GM21619 (cell line): ENCODE data around the gene MLF1.
"Not testable (repeated sequence)": the region's sequence is repeated elsewhere in the genome, so short reads cannot be mapped to it uniquely, and the experiment has no call there.

Experiments used
- ATAC-seq: cut with Tn5 transposase; IDR thresholded peaks from one replicate; pipeline ENCODE4 v1.9.1; 2021; ENCODE audit not compliant: unreplicated experiment

Gene MLF1, protein sequence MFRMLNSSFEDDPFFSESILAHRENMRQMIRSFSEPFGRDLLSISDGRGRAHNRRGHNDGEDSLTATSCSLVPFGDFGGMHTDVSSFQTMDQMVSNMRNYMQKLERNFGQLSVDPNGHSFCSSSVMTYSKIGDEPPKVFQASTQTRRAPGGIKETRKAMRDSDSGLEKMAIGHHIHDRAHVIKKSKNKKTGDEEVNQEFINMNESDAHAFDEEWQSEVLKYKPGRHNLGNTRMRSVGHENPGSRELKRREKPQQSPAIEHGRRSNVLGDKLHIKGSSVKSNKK

DNA sequence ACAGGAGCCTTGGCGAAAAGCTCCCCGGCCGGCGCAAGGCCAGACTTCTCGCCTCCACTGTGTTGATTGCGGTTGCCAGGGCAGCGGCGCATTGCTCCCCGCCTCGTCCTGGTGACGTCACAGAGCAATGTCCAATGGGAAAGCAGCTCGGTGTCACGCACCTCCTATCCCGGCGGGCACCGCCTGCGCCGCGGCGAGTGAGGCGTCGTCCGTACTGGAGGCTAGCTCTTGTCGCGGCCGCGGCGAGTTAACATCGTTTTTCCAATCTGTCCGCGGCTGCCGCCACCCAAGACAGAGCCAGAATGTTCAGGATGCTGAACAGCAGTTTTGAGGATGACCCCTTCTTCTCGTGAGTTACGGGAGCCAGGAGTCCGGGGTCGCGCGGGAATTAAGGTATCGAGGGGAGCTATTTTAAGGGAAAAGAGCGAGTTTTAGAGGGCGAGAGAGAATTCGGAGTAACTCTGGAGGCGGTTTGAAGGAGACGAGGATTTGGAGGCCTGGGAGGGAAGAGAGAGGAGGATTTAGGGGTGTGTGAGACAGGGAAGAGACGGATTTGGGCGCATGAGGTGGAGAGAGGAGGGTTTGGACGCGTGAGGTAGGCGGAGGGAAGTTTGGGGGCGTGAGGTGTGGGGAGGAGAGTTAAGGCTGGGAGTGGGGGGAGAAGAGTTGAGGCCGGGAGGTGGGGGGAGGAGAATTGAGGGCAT lies at the start of gene MLF1:
Gene MLF1, plus strand, starts transcription at position 196 of the 704 bp plus-strand sequence. Its CDS starts 107 bp downstream, at position 303.
- peak; percentile 100 for ATAC-seq

DNA sequence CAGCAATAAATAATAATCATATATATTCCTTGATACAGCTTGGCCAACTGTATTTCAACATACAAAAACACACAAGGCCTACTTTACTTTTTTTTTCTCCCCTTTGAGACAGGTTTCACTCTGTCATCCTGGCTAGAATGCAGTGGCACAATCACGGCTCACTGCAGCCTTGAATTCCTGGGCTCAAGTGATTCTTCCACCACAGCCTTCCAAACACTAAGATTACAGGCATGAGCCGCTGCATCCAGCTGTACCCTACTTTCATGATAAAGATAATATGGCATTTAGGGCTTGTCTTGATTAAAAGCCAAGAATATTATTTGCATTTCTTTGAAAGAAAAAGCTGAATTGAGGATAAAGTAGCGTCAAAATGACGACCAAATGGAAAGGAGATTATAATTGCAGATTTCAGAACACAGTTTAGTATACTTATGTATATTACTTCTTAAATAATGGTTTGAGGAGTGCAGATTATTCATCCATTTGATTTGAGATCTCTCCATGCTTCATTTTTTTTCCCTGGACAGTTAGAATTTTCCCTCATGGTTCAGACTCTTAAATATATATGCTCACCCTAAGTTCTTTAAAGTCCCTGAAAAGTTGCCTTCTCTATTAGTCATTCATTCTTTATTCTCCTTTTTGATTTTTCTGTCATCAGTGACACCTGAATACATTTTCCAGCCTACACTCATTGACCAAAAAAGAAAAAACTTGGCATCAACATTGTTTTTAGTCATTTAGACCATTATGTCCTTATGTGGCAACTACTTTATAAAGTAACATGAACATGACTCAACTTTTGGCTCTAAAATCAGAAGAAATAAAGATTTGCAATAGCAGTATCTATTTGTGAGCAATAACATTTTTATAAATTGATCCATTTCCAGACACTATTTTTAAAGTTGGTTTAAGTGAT lies 48.5 kb upstream of the MLF1 start:
- ATAC-seq = no peak

DNA sequence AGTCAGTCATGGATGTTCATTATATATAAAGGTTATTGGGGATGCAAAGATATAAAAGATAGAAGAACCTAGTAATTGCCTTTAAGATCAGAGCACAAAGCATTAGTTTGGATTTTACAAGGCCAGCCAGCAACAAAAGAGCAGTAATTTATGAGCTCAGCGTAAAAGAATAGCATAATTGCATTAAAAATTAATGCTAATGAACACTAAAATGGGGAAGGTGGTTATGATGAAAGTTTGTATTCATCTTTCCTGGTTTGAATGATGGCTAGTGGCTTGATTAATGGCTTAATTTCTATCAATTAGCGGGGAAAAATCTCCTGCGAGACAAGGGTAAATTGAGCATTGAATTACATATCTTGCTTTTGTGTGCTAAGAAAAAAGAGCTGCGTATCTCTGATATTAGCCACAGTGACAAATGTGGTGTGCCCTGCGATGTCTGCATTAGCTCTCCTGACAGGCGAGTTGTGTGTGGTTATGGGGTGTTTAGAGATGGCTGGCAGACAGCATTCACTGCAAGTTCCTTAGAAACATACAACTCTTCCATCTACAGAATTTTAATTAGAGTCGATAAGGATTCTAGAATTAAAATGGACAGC lies 42.8 kb upstream of the MLF1 start:
- no peak for ATAC-seq

DNA sequence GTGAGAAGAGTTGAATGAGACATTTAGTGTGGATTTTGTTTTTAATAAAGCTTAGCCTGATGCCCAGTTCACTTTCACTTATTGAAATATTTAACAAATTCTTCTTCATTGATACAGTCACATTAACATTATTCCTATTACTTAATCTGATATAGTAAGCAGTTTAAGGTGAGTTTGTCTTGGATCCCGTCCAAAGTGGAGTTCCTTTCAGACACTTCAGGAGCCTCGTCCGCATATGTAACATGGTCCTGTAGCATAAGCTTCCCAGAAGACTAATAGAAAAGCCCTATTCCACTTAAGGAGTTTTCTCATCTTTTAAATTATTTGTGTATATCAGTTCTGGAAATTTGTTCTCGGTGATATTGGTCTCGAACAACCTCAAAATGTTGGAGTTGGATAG lies 39.7 kb upstream of the MLF1 start:
- no peak for ATAC-seq

DNA sequence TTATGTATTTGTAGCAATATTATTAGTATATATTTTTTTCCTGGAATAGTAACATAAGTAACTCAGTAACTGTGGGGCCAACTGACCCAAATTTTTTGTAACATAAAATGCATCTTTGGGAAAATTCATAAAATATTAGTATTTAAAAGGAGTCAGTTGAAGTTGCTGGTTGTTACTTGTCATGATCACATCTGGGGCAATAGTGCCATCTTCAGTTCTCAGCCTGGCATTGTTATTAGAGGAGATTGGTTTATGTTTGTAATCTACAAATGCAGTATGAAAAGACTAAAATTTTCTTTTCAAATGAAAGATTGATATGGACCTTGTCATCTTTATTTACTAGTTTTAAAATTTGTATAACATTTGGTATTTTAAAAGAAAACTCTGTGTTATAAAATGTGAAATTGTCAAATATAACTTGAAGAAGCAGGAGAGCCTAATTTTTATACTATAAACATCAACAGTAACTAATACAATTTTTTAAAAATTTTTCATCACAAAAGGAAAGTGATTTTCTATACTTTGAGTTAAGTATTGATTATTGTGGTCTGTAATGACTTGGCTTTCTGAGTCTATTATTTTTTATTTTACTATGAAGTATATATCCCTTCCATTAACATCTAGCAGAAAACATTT lies 38.8 kb upstream of the MLF1 start:
- ATAC-seq = peak; percentile 60

DNA sequence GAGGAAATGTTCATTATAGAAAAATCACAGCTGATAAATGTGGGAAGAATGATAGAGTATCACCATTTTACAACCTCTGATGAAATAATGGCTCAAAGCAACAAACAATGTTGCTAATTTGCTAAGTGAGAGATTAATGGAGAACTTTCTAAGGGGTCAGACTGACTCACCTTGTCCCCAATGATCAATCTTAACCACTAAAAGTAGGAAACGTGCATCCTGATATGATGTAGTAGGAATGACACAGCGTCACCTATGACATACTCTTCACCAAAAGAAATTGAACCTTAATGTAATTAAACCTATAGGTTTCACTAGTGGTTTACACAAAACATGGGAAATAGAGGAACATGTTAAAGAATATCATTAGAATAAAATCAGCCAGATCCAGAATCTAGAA lies 35.1 kb upstream of the MLF1 start:
- ATAC-seq = no peak

DNA sequence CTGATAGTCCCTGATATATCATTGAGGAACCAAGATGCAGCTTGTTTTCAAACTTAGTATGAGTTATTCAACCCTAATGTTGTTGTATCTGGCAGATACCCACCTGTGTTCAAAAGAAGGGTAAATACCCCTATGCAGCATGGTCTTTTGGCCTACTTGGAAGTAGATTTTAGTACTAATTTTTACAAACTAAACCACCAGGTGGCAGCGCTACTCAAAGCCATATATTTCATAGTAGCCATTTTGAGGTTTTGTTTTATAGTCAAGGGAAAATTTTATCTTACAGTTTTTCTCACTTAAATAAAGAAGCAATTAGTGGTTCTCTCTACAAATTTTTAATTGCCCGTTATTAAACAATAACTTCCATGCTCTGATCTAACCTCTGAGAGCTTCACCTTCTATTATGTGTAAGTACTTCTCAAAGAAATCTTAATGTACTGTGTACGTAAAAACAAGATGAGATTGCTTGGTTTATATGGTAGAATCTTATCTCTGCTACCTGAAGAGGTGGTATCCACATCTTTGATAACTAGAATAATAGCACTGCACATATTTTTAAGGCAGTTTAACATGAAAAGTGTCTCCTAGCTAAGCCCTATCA lies 31.5 kb upstream of the MLF1 start:
- peak; percentile 67 for ATAC-seq

DNA sequence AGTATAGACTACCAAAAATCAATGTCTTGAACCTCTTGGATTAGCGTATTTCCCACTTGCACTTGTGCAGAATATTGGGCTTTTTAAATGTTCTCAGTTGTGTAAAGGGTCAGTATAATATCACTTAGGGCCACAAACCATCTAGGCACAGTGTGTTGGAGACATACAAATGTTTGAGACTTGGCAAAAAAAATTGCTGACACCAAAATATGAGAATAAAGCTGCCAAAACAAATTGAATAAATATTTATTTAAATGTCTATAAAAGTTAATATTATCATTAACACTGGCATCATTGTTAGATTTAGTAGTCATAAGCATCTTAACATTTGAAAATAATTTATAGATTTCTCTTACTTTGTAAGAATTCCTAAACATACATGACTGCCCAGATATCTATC lies 30.9 kb upstream of the MLF1 start:
- ATAC-seq = no peak

DNA sequence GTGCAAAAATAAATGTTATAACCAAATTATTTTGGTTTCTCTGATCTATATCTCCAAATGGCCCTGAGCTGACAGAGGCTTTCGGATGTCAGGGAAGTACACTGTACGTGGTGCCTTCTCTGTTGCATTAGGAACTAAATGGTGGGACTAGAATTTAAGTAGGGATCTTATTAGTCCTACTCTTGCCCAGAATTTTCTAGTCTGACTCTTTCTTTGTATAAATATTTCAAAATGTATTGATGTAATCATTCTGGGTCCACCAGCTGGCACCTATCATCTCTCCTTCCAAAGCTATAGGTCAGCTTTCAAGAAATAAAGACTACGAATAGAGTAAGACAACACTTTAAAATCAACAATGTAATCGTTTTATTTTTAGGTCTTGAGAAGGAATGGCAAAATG lies 22.3 kb upstream of the MLF1 start:
- no peak for ATAC-seq

DNA sequence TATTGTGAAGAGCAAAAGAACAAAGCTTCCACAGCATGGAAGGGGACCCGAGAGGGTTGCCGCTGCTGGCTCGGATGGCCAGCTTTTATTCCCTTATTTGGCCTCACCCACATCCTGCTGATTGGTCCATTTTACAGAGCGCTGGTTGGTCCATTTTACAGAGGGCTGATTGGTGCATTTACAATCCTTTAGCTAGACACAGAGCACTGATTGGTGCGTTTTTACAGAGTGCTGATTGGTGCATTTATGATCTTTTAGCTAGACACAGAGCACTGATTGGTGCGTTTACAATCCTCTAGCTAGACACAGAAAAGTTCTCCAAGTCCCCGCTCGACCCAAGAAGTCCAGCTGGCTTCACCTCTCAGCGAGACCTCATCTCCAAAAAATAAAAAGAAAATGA lies 21.1 kb upstream of the MLF1 start:
- not testable (repeated sequence) for ATAC-seq

DNA sequence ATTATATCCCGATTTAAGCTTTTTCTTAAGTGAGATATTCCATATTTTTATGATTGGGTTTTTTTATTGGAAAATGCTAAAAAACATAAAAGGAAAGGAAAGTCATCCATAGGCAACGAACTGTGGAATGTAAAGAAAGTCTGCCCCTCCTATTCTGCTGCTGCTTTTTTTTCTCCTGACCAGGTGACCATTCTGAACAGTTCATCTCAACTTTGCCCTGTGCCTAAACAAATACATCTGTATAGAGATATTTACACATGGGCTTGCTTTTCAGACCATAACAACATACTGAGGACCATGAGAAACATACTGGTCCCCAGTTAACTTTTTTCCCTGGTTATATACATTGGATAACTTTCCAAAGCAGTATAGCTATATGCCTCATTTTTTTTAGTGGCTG lies 18.9 kb upstream of the MLF1 start:
- no peak for ATAC-seq

DNA sequence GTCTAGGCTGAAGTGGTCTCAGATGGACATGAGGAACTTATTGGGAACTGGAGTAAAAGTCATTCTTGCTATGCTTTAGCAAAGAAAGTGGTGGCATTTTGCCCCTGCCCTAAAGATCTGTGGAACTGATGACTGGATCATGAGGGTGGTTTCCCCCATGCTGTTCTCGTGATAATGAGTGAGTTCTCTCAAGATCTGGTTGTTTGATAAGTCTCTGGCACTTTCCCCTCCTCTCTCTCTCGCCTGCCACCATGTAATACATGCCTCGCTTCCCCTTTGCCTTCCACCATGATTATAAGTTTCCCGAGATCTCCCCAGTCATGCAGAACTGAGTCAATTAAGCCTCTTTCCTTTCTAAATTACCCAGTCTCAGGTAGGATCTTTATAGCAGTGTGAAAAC lies 11.5 kb upstream of the MLF1 start:
- no peak for ATAC-seq

DNA sequence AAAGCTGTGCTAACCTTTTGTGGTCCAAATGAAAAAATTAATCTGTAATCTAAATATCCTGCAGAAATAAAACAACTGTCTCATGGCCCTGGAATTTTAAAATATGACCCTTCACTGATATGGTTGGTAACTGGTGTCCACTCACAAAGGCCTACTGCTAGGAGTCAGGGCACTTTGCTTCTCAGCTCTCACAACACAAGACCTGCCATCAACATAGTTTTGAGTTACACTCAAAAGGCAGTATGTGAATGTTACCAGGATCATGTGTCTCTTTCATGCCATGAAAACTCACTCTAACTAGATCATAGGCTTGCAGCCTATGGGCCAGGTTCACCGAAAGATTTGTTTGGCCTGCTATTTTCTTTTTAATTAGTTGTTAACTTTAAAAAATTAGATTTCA lies 10.0 kb upstream of the MLF1 start:
- no peak for ATAC-seq

DNA sequence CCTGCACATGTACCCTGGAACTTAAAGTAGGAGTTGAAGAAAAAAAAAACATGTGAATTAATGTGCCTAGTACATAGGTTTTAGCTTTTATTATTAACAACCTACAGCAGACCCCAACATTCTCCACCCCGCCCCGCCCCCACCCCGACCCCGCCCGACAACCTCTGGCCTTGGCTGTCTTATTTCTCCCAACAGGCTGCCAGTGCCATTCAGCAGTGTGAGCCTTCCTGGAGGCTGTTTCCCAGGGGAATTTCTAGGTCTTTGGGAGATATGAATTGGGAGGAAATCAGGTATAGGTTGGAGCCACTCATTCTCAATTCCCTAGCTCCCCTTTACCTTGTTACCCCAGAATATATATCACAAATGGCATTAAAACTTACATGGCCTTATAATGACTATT lies 8.3 kb upstream of the MLF1 start:
- ATAC-seq = no peak

DNA sequence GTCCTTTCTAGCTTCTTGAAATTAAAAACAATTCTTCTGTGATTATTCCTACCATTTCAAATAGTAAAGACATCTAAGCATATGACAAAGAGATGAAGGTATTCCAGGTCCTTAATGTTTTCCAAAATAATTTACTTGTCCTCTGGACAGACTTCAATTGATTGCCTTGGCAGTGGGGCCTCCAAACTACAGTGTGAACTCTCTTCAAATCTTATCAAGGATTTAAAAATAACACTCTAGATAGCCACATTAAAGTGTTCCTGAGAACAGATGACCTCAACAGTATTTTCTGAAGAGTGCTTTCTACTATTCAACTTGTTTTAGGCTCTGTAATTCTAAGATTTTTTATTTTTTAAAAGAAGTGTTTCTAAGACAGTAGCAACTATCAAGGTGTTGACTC lies 7.9 kb upstream of the MLF1 start:
- ATAC-seq = no peak

DNA sequence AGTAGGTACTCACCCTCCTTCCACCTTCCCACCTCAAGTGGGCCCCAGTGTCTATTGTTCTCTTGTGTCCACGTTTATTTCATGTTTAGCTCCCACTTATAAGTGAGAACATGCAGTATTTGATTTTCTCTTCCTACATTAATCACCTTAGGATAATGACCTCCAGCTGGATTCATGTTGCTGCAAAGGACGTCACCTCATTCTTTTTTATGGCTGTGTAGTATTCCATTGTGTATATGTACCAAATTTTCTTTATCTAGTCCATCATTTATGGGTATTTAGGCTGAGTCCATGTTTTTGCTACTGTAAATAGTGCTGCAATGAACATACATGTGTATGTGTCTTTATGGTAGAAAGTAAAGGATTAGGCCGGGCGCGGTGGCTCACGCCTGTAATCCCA lies 5.9 kb upstream of the MLF1 start:
- ATAC-seq = no peak

DNA sequence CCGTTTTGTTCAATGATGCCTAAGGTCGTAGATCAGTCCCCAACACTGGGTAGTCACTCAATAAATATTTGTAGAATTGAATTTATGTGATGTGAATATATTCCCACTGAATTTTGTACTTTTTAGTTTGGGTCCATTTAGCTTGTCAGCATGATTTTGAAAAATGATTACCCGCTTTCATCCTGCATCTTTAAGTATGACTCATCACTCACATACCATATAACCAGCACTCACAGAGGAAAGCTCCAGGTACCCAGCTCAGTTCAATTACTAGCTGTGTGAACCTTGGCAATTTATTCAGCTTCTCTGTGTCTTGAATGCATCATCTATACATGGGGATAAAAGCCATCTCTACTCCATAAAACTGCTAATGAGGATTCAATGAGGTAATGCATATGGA lies 2.2 kb upstream of the MLF1 start:
- ATAC-seq = no peak

DNA sequence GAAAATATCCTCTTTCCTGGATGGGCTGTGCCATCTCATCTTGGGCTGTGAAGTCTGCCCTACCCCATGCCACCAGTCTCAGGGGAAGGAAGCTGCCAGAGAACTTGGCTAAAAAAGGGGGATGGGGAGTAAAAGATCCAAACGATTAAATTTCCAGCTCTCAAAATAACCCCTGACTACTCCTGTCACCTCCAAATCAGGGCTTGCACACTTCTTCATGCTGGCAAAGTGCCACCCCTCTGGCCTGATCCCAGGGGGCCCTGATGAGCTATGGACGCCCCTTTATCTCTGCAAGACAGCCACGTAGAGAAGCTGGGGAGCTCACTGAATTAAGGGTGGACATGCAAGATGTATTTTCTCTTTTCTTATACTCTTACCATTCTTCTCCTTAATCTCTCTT lies 1.2 kb upstream of the MLF1 start:
- ATAC-seq = no peak

DNA sequence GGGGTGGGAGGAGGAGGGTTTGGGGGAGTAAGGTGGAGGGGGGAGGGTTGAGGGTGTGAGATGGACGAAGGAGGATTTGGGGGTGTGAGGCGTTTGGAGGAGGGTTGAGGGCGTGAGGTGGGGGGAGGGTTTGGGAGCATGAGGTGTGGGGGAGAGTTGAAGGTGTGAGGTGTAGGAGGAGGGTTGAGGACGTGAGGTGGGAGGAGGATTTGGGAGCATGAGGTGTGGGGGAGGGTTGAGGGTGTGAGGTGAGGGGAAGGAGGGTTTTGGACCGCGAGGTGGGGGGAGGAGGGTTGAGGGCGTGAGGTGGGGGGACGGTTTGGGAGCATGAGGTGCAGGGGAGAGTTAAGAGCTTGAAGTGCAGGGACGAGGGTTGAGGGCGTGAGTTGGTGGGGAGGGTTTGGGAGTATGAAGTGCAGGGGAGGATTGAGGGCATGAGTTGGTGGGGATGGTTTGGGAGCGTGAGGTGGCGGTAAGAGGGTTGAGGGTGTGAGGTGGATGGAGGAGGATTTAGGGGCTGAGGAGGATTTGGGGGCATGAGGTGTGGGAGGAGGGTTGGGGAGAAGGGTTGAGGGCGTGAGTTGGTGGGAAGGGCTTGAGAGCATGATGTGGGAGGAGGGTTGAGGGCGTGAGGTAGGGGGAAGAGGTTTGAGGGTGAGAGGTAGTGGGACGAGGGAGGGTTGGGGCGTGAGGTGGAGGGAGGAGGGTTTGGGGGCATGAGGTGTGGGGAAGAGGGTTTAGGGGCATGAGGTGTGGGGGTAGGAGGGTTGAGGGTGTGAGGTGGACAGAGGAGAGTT lies 1.2 kb downstream of the MLF1 start:
- ATAC-seq = no peak

DNA sequence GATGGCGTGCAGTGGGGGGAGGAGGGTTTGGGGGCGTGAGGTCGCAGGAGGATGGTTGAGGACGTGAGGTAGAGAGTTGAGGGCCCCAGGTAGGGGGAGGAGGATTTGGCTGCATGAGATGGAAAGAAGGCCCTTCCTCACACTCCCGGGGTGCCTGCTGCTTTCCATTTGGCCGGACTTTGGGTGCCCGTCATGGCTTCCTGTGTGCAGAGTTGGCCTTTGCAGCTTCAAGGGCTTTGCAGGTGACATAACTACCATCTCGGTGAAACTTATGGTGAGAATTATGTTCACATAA lies 1.7 kb downstream of the MLF1 start:
- ATAC-seq = no peak
